Peyer's patch (tissue), 4 donors: ENCODE measurements around the gene NACC2.

Source experiments
- POLR2A ChIP-seq, 2 donors: fragments of 450-650 bp; IDR thresholded peaks; one replicate each; pipeline ENCODE4 v1.5.1; 2017; ENCODE audit warnings: antibody characterized with exemption in 2 of 2, mild to moderate bottlenecking in 2 of 2, moderate library complexity in 2 of 2
- TF ChIP-seq, protein P1 (sequence below), 6 experiments: fragments of 450-650 bp in 4 of 6; fragments of 200-600 bp in 2 of 6; sonication (generic) in 1 of 6; IDR thresholded peaks; one replicate each; pipeline ENCODE4 v1.5.1; 2017 to 2019; ENCODE audit warnings: antibody characterized with exemption in 6 of 6, mild to moderate bottlenecking in 3 of 6, moderate library complexity in 1 of 6

DNA sequence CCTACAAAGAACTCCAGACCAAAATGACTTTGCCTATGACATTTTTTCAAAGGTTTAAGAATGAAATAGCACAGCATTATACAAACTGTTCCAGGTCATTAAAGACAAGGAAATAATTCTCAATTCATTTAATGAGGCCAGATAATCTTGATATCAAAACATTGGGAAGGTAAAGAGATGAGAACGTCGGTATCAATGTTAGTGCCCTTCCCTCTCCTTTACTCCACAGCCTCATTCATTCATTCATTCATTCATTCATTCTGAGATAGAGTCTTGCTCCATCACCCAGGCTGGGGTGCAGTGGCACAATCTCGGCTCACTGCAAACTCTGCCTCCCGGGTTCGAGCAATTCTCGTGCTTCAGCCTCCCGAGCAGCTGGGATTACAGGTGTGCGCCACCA, 64.0 kb downstream of the NACC2 start:
- TF ChIP-seq, protein P1, sequence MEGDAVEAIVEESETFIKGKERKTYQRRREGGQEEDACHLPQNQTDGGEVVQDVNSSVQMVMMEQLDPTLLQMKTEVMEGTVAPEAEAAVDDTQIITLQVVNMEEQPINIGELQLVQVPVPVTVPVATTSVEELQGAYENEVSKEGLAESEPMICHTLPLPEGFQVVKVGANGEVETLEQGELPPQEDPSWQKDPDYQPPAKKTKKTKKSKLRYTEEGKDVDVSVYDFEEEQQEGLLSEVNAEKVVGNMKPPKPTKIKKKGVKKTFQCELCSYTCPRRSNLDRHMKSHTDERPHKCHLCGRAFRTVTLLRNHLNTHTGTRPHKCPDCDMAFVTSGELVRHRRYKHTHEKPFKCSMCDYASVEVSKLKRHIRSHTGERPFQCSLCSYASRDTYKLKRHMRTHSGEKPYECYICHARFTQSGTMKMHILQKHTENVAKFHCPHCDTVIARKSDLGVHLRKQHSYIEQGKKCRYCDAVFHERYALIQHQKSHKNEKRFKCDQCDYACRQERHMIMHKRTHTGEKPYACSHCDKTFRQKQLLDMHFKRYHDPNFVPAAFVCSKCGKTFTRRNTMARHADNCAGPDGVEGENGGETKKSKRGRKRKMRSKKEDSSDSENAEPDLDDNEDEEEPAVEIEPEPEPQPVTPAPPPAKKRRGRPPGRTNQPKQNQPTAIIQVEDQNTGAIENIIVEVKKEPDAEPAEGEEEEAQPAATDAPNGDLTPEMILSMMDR (IDR thresholded peaks at IDR 0.05), result no peak
- TF ChIP-seq POLR2A (IDR thresholded peaks at IDR 0.05), result no peak
